GM12878 (cell line): ENCODE data around the gene FERMT3. TPM values are rescaled to one million over a fixed set of nuclear protein-coding genes. Genes with fewer than 3 reads are reported as not detected.

ENCODE experiments used
- BHLHE40 ChIP-seq, 2 experiments: fragments of 450-650 bp in 1 of 2; IDR thresholded peaks; 2 replicates each; pipeline ENCODE4 v1.6.1; 2011 to 2017; ENCODE audit warnings: low read depth in 2 of 2, borderline replicate concordance in 1 of 2, improper control_type of control experiment in 1 of 2, low read length in 1 of 2, mild to moderate bottlenecking in 1 of 2
- GABPA ChIP-seq: IDR thresholded peaks from 2 replicates; pipeline ENCODE4 v1.6.1; 2014; ENCODE audit warnings: antibody characterized with exemption, low read depth, mild to moderate bottlenecking, inconsistent platforms
- GATAD2B ChIP-seq: fragments of 450-650 bp; conservative IDR thresholded peaks from 2 replicates; pipeline ENCODE4 v1.6.1; 2017; ENCODE audit warnings: low read depth, mild to moderate bottlenecking, moderate library complexity
- HDGF ChIP-seq: fragments of 450-650 bp; IDR thresholded peaks from 2 replicates; pipeline ENCODE4 v1.6.1; 2016; ENCODE audit warnings: antibody characterized with exemption
- IKZF1 ChIP-seq: fragments of 450-650 bp; conservative IDR thresholded peaks from 2 replicates; pipeline ENCODE4 v1.6.1; 2017; ENCODE audit warnings: antibody characterized with exemption, mild to moderate bottlenecking
- KLF5 ChIP-seq: fragments of 450-650 bp; IDR thresholded peaks from 2 replicates; pipeline ENCODE4 v1.6.1; 2014; ENCODE audit warnings: mild to moderate bottlenecking; ENCODE audit not compliant: partially characterized antibody
- MEF2A ChIP-seq: IDR thresholded peaks from 2 replicates; pipeline ENCODE4 v1.6.1; 2011; ENCODE audit warnings: low read depth, mild to moderate bottlenecking, low read length, moderate library complexity; ENCODE audit not compliant: insufficient read depth
- MLLT1 ChIP-seq: fragments of 450-650 bp; IDR thresholded peaks from 2 replicates; pipeline ENCODE4 v1.6.1; 2016; ENCODE audit warnings: mild to moderate bottlenecking
- MXI1 ChIP-seq: fragments of 150-350 bp; IDR thresholded peaks from 2 replicates; pipeline ENCODE4 v1.6.1; 2011; ENCODE audit warnings: low read depth, mild to moderate bottlenecking, inconsistent platforms, low read length, improper control_type of control experiment
- MYB ChIP-seq: fragments of 150-350 bp; IDR thresholded peaks from 2 replicates; pipeline ENCODE4 v1.6.1; 2014; ENCODE audit warnings: mild to moderate bottlenecking, low read depth, low read length, borderline replicate concordance
- NFYB ChIP-seq: IDR thresholded peaks from 2 replicates; pipeline ENCODE4 v1.6.1; 2011; ENCODE audit warnings: low read depth, mild to moderate bottlenecking, low read length, improper control_type of control experiment, moderate library complexity; ENCODE audit not compliant: insufficient read depth
- NKRF ChIP-seq: fragments of 450-650 bp; conservative IDR thresholded peaks from 2 replicates; pipeline ENCODE4 v1.6.1; 2017; ENCODE audit warnings: mild to moderate bottlenecking, moderate library complexity
- NR2C1 ChIP-seq: fragments of 450-650 bp; IDR thresholded peaks from 2 replicates; pipeline ENCODE4 v1.6.1; 2017; ENCODE audit warnings: antibody characterized with exemption, mild to moderate bottlenecking, moderate library complexity
- POLR2AphosphoS2 ChIP-seq: IDR thresholded peaks from 2 replicates; pipeline ENCODE4 v1.6.1; 2011; ENCODE audit warnings: low read depth, mild to moderate bottlenecking, low read length, improper control_type of control experiment, moderate library complexity
- RAD21 ChIP-seq: IDR thresholded peaks from 2 replicates; pipeline ENCODE4 v1.6.1; 2011; ENCODE audit warnings: mild to moderate bottlenecking, low read depth, low read length, moderate library complexity; ENCODE audit not compliant: insufficient read depth
- TARDBP ChIP-seq: IDR thresholded peaks from 2 replicates; pipeline ENCODE4 v1.6.1; 2016; ENCODE audit warnings: borderline replicate concordance
- TBL1XR1 ChIP-seq: IDR thresholded peaks from 2 replicates; pipeline ENCODE4 v1.6.1; 2012; ENCODE audit warnings: low read depth, low read length, improper control_type of control experiment
- YY1 ChIP-seq: IDR thresholded peaks from 2 replicates; pipeline ENCODE4 v1.6.1; 2011; ENCODE audit warnings: low read depth, mild to moderate bottlenecking, low read length
- polyA plus RNA-seq, 11 experiments: library from polyadenylated mRNA; depleted of rRNA in 4 of 11; unstranded in 6 of 11; stranded (reverse) in 5 of 11; fragments of >200 nt; fragmentation: Nextera tagmentation in 4 of 11; fragmentation: Illumina TruSeq in 1 of 11; extraction: Ambion mirVana in 4 of 11; extraction: Trizol in 1 of 11; gene quantifications; 1 replicate in 1 of 11; 2 replicates in 10 of 11; pipeline versions ENCODE4 v1.2.1 to v1.2.3, GENCODE V29; 2011 to 2016; ENCODE audit warnings: inconsistent platforms in 2 of 11, missing spikeins in 2 of 11, low read depth in 1 of 11
- total RNA-seq, 4 experiments: library from RNA; depleted of rRNA in 3 of 4; stranded (reverse); fragments of >200 nt in 3 of 4; fragmentation: Illumina TruSeq in 1 of 4; extraction: Trizol in 1 of 4; gene quantifications; 2 replicates each; pipeline versions ENCODE4 v1.2.1 to v1.2.3, GENCODE V29; 2013 to 2021
- TF ChIP-seq, protein P1 (sequence below): fragments of 450-650 bp; IDR thresholded peaks from 2 replicates; pipeline ENCODE4 v1.6.1; 2017; ENCODE audit warnings: mild to moderate bottlenecking, moderate library complexity
- TF ChIP-seq, protein P2 (sequence below): IDR thresholded peaks from 2 replicates; pipeline ENCODE4 v1.6.1; 2011; ENCODE audit warnings: mild to moderate bottlenecking, low read depth, low read length, moderate library complexity; ENCODE audit not compliant: insufficient replicate concordance

FERMT3 gene
- total and polyA plus RNA-seq, 10 of the 15 experiments (the other 5 are each of a cell fraction or from before 2014, with no cell fraction given) = 2.0 to 211 (median 114) TPM

DNA sequence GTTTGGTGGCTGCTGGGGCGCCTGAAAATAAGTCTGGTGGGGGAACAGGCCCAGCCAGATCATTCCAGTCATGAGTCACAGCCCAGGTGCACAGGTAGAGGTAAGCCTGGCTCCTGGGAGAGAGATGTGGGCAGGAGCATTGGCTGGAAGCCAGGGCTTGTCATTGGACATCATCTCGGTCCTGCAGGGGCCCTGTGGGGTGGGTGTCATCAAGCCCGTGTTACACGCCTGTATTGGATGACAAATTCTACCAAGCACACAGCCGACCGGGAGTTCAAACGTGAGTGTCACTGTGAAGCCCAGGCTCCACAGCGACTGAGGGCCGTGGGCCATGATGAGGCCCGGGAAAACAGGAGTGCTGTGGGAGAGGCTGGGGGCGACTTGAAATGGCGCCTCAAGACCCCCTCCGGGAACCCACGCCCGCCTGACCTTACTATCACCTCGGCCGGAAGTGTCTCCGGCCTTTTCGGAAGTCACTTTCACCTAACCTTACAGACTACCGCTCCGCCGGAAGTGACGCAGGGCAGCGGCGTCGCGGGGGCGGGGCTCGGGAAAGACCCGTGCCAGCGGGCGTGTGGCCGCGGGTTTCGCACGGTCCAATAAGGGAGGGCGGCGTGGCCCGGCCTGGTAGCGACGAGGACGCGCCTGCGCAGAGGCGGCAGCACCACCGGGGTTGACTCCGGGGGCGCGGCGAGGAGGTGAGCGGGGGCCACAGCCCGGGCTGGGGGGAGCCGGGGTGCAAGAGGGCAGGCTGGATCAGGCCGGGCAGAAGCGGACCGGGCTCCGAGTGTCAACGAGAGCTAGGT, 34.1 kb downstream of the FERMT3 start, which contains the start of gene FKBP2 (continued):
- TF ChIP-seq NKRF = peak; percentile 60
- no peak for TF ChIP-seq KLF5
- no peak for TF ChIP-seq RAD21
- TF ChIP-seq YY1 = peak; percentile 77
- TF ChIP-seq, protein P1, sequence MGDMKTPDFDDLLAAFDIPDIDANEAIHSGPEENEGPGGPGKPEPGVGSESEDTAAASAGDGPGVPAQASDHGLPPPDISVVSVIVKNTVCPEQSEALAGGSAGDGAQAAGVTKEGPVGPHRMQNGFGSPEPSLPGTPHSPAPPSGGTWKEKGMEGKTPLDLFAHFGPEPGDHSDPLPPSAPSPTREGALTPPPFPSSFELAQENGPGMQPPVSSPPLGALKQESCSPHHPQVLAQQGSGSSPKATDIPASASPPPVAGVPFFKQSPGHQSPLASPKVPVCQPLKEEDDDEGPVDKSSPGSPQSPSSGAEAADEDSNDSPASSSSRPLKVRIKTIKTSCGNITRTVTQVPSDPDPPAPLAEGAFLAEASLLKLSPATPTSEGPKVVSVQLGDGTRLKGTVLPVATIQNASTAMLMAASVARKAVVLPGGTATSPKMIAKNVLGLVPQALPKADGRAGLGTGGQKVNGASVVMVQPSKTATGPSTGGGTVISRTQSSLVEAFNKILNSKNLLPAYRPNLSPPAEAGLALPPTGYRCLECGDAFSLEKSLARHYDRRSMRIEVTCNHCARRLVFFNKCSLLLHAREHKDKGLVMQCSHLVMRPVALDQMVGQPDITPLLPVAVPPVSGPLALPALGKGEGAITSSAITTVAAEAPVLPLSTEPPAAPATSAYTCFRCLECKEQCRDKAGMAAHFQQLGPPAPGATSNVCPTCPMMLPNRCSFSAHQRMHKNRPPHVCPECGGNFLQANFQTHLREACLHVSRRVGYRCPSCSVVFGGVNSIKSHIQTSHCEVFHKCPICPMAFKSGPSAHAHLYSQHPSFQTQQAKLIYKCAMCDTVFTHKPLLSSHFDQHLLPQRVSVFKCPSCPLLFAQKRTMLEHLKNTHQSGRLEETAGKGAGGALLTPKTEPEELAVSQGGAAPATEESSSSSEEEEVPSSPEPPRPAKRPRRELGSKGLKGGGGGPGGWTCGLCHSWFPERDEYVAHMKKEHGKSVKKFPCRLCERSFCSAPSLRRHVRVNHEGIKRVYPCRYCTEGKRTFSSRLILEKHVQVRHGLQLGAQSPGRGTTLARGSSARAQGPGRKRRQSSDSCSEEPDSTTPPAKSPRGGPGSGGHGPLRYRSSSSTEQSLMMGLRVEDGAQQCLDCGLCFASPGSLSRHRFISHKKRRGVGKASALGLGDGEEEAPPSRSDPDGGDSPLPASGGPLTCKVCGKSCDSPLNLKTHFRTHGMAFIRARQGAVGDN = peak; percentile 90
- TF ChIP-seq MXI1 = peak; percentile 61
- no peak for TF ChIP-seq GABPA
- peak; percentile 74 for TF ChIP-seq NR2C1
- TF ChIP-seq TBL1XR1 = peak; percentile 43
- TF ChIP-seq POLR2AphosphoS2 = peak; percentile 89
- TF ChIP-seq IKZF1 = peak; percentile 73
- TF ChIP-seq NFYB = peak; percentile 72; the same call in 1 of the 2 replicates
- peak; percentile 10; the same call in 1 of the 2 replicates for TF ChIP-seq HDGF
- no peak for TF ChIP-seq MYB
- TF ChIP-seq, protein P2, sequence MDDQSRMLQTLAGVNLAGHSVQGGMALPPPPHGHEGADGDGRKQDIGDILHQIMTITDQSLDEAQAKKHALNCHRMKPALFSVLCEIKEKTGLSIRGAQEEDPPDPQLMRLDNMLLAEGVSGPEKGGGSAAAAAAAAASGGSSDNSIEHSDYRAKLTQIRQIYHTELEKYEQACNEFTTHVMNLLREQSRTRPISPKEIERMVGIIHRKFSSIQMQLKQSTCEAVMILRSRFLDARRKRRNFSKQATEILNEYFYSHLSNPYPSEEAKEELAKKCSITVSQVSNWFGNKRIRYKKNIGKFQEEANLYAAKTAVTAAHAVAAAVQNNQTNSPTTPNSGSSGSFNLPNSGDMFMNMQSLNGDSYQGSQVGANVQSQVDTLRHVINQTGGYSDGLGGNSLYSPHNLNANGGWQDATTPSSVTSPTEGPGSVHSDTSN = no peak
- no peak for TF ChIP-seq TARDBP
- TF ChIP-seq GATAD2B = peak; percentile 86
- peak; percentile 96 to 99 for TF ChIP-seq BHLHE40 (IDR thresholded peaks at IDR 0.05; ENCODE audit: borderline replicate concordance in 1 of 2, low read depth in 2 of 2, low read length in 1 of 2)
- 0 out of 2 replicates have a peak, but pooled peaks have one; percentile 76 for TF ChIP-seq MLLT1
- 0 out of 2 replicates have a peak, but pooled peaks have one; percentile 41 for TF ChIP-seq MEF2A
